Breast epithelium (tissue), 4 donors: ENCODE data around the gene CEP131. TPM values are rescaled to one million over a fixed set of nuclear protein-coding genes. Genes with fewer than 3 reads are reported as not detected.

Experiments used
- DNase-seq, 2 donors: peaks; one replicate each; pipeline ENCODE4 v3.0.0-alpha.2; 2019; ENCODE audit warnings: low spot score in 2 of 2
- H3K27ac ChIP-seq, 2 donors: fragments of 200-600 bp; sonication (generic) in 1 of 2; one replicate each; pipeline ENCODE4 v1.5.1; 2016 to 2019; ENCODE audit warnings: mild to moderate bottlenecking in 1 of 2
- H3K27me3 ChIP-seq, 2 donors: fragments of 200-600 bp; sonication (generic) in 1 of 2; one replicate each; pipeline versions ENCODE4 v1.5.1 to v1.6.0; 2017 to 2019; ENCODE audit warnings: control low read depth in 1 of 2, mild to moderate bottlenecking in 1 of 2
- H3K36me3 ChIP-seq: fragments of 200-600 bp; one replicate; pipeline ENCODE4 v1.5.1; 2019
- H3K4me1 ChIP-seq, 2 donors: fragments of 200-600 bp; sonication (generic); one replicate each; pipeline ENCODE4 v1.5.1; 2016 to 2019; ENCODE audit warnings: control low read depth in 1 of 2
- H3K4me3 ChIP-seq, 3 donors: fragments of 200-600 bp; sonication (generic); 1 replicate in 2 of 3; 2 replicates in 1 of 3; pipeline ENCODE4 v1.5.1; 2016 to 2019; ENCODE audit warnings: mild to moderate bottlenecking in 3 of 3, moderate library complexity in 2 of 3
- H3K9me3 ChIP-seq, 2 donors: fragments of 200-600 bp; sonication (generic) in 1 of 2; one replicate each; pipeline ENCODE4 v1.5.1; 2016 to 2019; ENCODE audit warnings: control low read depth in 1 of 2
- CTCF ChIP-seq, 3 donors: fragments of 450-650 bp; IDR thresholded peaks; one replicate each; pipeline ENCODE4 v1.5.1; 2016 to 2017; ENCODE audit warnings: antibody characterized with exemption in 3 of 3, mild to moderate bottlenecking in 3 of 3, moderate library complexity in 3 of 3
- POLR2A ChIP-seq: fragments of 450-650 bp; IDR thresholded peaks from one replicate; pipeline ENCODE4 v1.6.1; 2016; ENCODE audit warnings: antibody characterized with exemption, mild to moderate bottlenecking, moderate library complexity
- POLR2AphosphoS5 ChIP-seq, 3 donors: sonication (generic); formaldehyde crosslinking; IDR thresholded peaks; one replicate each; pipeline ENCODE4 v1.6.1; 2017; ENCODE audit warnings: antibody characterized with exemption in 3 of 3
- intact Hi-C: fragments of 100-400 bp; cut with DNase I; formaldehyde crosslinking; loops from one replicate; pipeline ENCODE4 v1.15.1; 2023; ENCODE audit warnings: low total_unique reads
- total RNA-seq, 3 donors: library from RNA; depleted of rRNA; stranded (reverse); fragments of >200 nt; gene quantifications; one replicate each; pipeline ENCODE4 v1.1.0, GENCODE V29; 2016

CEP131 gene
- total RNA-seq, 3 donors from 2014 or later: 6.9 to 12.8 (median 9.7) TPM

GRCh38 chr17:81221842-81222619 lies 734 bp downstream of the CEP131 start:
- DNase-seq: no peak
- intact Hi-C loops: no loop called here
- H3K36me3 ChIP-seq: no peaks in the 10 kb centered on the region

GRCh38 chr17:81221371-81221841 lies 1.4 kb downstream of the CEP131 start:
- DNase-seq: no peak
- Histone ChIP-seq H3K4me3 (peak overlapping the region in 2 of 3 donors; percentile 84 to 98), H3K36me3 (no peaks in the 10 kb centered on the region), H3K4me1 (peaks cover 8% of the 10 kb centered on the region in 2 donors), H3K27me3 (no peaks in the 10 kb centered on the region), H3K27ac (no peak overlapping the region), H3K9me3 (no peaks in the 10 kb centered on the region)
- intact Hi-C loops: no loop called here
- TF ChIP-seq CTCF (IDR thresholded peaks at IDR 0.05) (no peak), POLR2A (no peak), POLR2AphosphoS5 (IDR thresholded peaks at IDR 0.05) (no peak)

More at GRCh38 chr17:81221842-81222619, 734 bp downstream of the CEP131 start:
- H3K27me3 ChIP-seq: no peaks in the 10 kb centered on the region
- H3K4me1 ChIP-seq: peaks cover 8% of the 10 kb centered on the region in 2 donors
- TF ChIP-seq POLR2A (no peak), POLR2AphosphoS5 (IDR thresholded peaks at IDR 0.05) (no peak), CTCF (IDR thresholded peaks at IDR 0.05) (no peak)
- peak overlapping the region; percentile 33 to 58 for H3K27ac ChIP-seq
- H3K9me3 ChIP-seq: no peaks in the 10 kb centered on the region
- H3K4me3 ChIP-seq: peak overlapping the region; percentile 76 to 98 (median 84)

GRCh38 chr17:81219476-81220180 lies 3.1 kb downstream of the CEP131 start:
- H3K27ac ChIP-seq: no peak overlapping the region
- intact Hi-C loops: no loop called here
- no peak overlapping the region for H3K4me3 ChIP-seq
- H3K9me3 ChIP-seq: no peaks in the 10 kb centered on the region
- no peak for TF ChIP-seq POLR2AphosphoS5 (IDR thresholded peaks at IDR 0.05)
- TF ChIP-seq CTCF (IDR thresholded peaks at IDR 0.05): no peak
- TF ChIP-seq POLR2A: no peak
- no peak for DNase-seq
- H3K27me3 ChIP-seq: no peaks in the 10 kb centered on the region
- H3K4me1 ChIP-seq: peaks cover 8% of the 10 kb centered on the region in 2 donors
- H3K36me3 ChIP-seq: no peaks in the 10 kb centered on the region

- Histone ChIP-seq H3K36me3 (no peaks in the 10 kb centered on the region), H3K9me3 (no peaks in the 10 kb centered on the region), H3K4me3 (no peak overlapping the region), H3K27me3 (no peaks in the 10 kb centered on the region), H3K27ac (no peak overlapping the region), H3K4me1 (peaks cover 8% of the 10 kb centered on the region in 2 donors)
- TF ChIP-seq POLR2AphosphoS5 (IDR thresholded peaks at IDR 0.05) (no peak), CTCF (IDR thresholded peaks at IDR 0.05) (no peak), POLR2A (no peak)
- intact Hi-C loops: no loop called here
- no peak for DNase-seq
Measured at GRCh38 chr17:81218991-81219390, 3.8 kb downstream of the CEP131 start.

- no peak overlapping the region for H3K4me3 ChIP-seq
- intact Hi-C loops: no loop called here
Measured at GRCh38 chr17:81218459-81218858, 4.3 kb downstream of the CEP131 start.

More at GRCh38 chr17:81218459-81218858, 4.3 kb downstream of the CEP131 start:
- Histone ChIP-seq H3K27me3 (no peaks in the 10 kb centered on the region), H3K36me3 (no peaks in the 10 kb centered on the region), H3K9me3 (no peaks in the 10 kb centered on the region), H3K4me1 (peaks cover 8% of the 10 kb centered on the region in 2 donors), H3K27ac (no peak overlapping the region)
- no peak for TF ChIP-seq CTCF (IDR thresholded peaks at IDR 0.05)
- TF ChIP-seq POLR2A: no peak
- no peak for TF ChIP-seq POLR2AphosphoS5 (IDR thresholded peaks at IDR 0.05)
- no peak for DNase-seq
